Lung (tissue), 12 donors: Measurements from ENCODE around the gene RASD1. TPM values are rescaled to one million over a fixed set of nuclear protein-coding genes. Genes with fewer than 3 reads are reported as not detected.

ENCODE experiments used
- ATAC-seq: fragments of 200-7000 bp; cut with Tn5 transposase; one replicate; pipeline ENCODE4 v1.9.1; 2020; ENCODE audit warnings: moderate number of reproducible peaks; ENCODE audit not compliant: insufficient read depth, low FRiP score
- DNase-seq, 3 donors: peaks; one replicate each; pipeline ENCODE4 v3.0.0-alpha.2; 2013 to 2017
- H3K27ac ChIP-seq, 2 donors: one replicate each; pipeline ENCODE4 v1.5.1; 2013; ENCODE audit warnings: mild to moderate bottlenecking in 2 of 2, moderate library complexity in 2 of 2, control low read depth in 1 of 2, inconsistent platforms in 1 of 2, low read depth in 1 of 2, low read length in 1 of 2
- H3K27me3 ChIP-seq, 3 donors: one replicate each; pipeline ENCODE4 v1.5.1; 2013; ENCODE audit warnings: low read length in 2 of 3; ENCODE audit not compliant: control insufficient read depth in 3 of 3, insufficient read depth in 3 of 3
- H3K36me3 ChIP-seq, 4 donors: one replicate each; pipeline ENCODE4 v1.5.1; 2013; ENCODE audit warnings: low read length in 4 of 4, mild to moderate bottlenecking in 1 of 4, moderate library complexity in 1 of 4; ENCODE audit not compliant: control insufficient read depth in 4 of 4, insufficient read depth in 4 of 4
- H3K4me1 ChIP-seq, 5 donors: one replicate each; pipeline ENCODE4 v1.5.1; 2013; ENCODE audit warnings: low read length in 5 of 5, mild to moderate bottlenecking in 2 of 5, moderate library complexity in 1 of 5; ENCODE audit not compliant: control insufficient read depth in 5 of 5, insufficient read depth in 5 of 5
- H3K4me3 ChIP-seq: one replicate; pipeline ENCODE4 v1.5.1; 2013; ENCODE audit warnings: mild to moderate bottlenecking, control low read depth, moderate library complexity
- H3K9ac ChIP-seq, 2 donors: one replicate each; pipeline ENCODE4 v1.5.1; 2013; ENCODE audit warnings: low read length in 2 of 2, control low read depth in 1 of 2; ENCODE audit not compliant: insufficient read depth in 1 of 2
- H3K9me3 ChIP-seq, 4 donors: one replicate each; pipeline ENCODE4 v1.5.1; 2013; ENCODE audit warnings: low read length in 3 of 4, mild to moderate bottlenecking in 1 of 4, moderate library complexity in 1 of 4; ENCODE audit not compliant: control insufficient read depth in 4 of 4, insufficient read depth in 3 of 4
- CTCF ChIP-seq: IDR thresholded peaks from 2 replicates; pipeline ENCODE4 v1.5.1; 2012; ENCODE audit warnings: mild to moderate bottlenecking; ENCODE audit errors: control extremely low read depth, extremely low read depth
- WGBS, 2 donors: extraction: QIAGEN DNeasy Blood & Tissue Kit; methylation state at CpG; one replicate each; pipeline ENCODE4 v1.1.7; 2013; 5-methylcytosine and 5-hydroxymethylcytosine counted together
- polyA plus RNA-seq, 2 donors: library from polyadenylated mRNA; stranded (reverse); fragments of 200-250 nt; gene quantifications; one replicate each; pipeline ENCODE4 v1.2.1, GENCODE V29; 2013
- total RNA-seq, 2 donors: library from RNA; depleted of rRNA in 1 of 2; stranded (reverse); fragments of >200 nt in 1 of 2; gene quantifications; one replicate each; pipeline ENCODE4 v1.2.1, GENCODE V29; 2014 to 2021
- donor health status: control.
- donor health status: control.
- donor health status: Bipolar disorder and iron deficiency.
- donor health status: healthy.
- donor health status: DM: yes; HTN: yes; CAD: no.

Gene RASD1
- total and polyA plus RNA-seq, 4 donors, result 3.8 to 53.8 (median 12.4) TPM

DNA sequence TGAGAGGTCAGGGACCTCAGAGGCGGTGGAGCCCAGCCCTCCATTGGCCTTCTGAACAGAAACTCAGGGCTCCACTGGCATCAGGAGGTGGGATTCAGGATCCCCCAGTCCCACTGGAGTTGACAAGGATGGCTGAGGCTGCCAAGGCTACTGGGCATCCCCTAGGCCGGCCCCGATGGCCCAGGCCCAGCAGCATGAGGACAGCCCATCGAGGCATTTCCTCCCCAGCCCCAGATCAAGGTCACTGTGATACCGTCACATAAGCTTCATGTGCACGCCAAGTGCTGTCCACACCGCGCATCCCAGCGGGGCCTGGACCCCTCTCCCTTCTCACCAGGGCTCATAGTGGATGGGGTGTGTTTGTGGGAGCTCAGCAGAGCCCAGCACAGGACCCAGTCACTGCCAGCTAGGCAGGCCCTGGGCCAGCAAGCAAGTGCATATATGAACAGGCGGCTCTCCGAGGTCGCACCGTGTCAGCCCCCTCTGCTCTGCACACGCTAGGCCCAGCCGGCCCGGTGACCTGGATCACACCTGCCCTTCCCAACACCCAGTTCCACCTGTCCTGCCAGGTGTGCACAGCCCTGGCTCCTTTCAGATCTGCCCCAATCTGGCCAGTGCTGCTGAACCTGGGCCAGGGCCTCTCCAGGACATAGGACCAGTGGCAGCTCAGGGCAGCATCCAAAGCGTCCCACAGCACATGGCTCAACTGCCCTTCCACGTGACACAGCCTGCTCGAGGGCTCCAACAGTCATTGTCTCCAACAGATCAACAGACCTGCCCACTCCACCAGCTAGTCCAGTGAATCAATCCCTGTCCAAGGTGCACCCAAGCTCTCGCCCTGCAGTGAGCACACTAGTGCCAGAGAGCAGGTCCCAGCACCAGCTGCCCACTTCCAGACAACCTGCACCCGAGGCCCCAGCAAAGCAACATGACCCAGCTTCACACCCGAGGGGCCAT is 32.8 kb upstream of the RASD1 start:
- Histone ChIP-seq H3K36me3 (no peaks in the 10 kb centered on the region), H3K27me3 (no peaks in the 10 kb centered on the region), H3K4me1 (peaks cover 0 to 25% (median 7%) of the 10 kb centered on the region in 5 donors), H3K9me3 (peaks cover 0 to 5% (median 0%) of the 10 kb centered on the region in 4 donors), H3K4me3 (no peak overlapping the region), H3K27ac (no peak overlapping the region), H3K9ac (no peak overlapping the region)
- 85 to 93% methylated on average over 22 of the region's 22 CpGs for WGBS, 2 donors
- DNase-seq, result no peak
- ATAC-seq, result peak; percentile 11
- no peak for TF ChIP-seq CTCF

GRCh38 chr17:17527956-17528500 is 31.8 kb upstream of the RASD1 start:
- no peaks in the 10 kb centered on the region for H3K27me3 ChIP-seq
- H3K4me1 ChIP-seq, result peaks cover 0 to 25% (median 7%) of the 10 kb centered on the region in 5 donors
- DNase-seq, result peak in 2 of 3 donors; percentile 58 to 68
- WGBS, 2 donors, result 78 to 85% methylated on average over 17 of the region's 17 CpGs
- H3K36me3 ChIP-seq, result no peaks in the 10 kb centered on the region
- H3K9ac ChIP-seq, result no peak overlapping the region
- TF ChIP-seq CTCF, result no peak
- H3K9me3 ChIP-seq, result peaks cover 0 to 5% (median 0%) of the 10 kb centered on the region in 4 donors
- ATAC-seq, result no peak
- no peak overlapping the region for H3K27ac ChIP-seq
- H3K4me3 ChIP-seq, result no peak overlapping the region

DNA sequence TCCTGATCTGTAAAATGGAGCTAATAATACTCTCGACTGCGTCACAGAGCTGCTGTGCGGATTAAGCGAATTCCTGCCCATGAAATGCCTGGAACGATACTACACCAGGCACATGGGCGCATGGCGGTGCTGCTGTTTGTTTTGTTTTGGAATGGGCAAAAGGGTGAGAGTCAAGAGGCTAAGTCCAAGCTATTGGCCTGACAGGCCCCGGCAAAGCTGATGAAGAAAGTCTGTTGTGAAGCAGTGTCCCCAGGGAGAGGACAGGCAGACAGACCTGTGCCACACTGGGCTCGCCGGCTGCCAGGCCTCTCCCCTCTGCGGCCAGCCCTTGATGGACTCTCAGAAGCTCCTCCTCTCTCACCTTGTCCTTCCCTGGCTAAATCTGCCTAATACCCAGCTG is 31.3 kb upstream of the RASD1 start:
- H3K27ac ChIP-seq, result no peak overlapping the region
- H3K4me1 ChIP-seq, result peaks cover 0 to 25% (median 7%) of the 10 kb centered on the region in 5 donors
- ATAC-seq, result no peak
- H3K4me3 ChIP-seq, result no peak overlapping the region
- H3K36me3 ChIP-seq, result no peaks in the 10 kb centered on the region
- no peaks in the 10 kb centered on the region for H3K27me3 ChIP-seq
- H3K9me3 ChIP-seq, result peaks cover 0 to 5% (median 0%) of the 10 kb centered on the region in 4 donors
- TF ChIP-seq CTCF, result no peak
- DNase-seq, result no peak
- no peak overlapping the region for H3K9ac ChIP-seq
- WGBS, 2 donors, result 68 to 89% methylated on average over 11 of the region's 11 CpGs
